Measurements from ENCODE around the gene ATL2. TPM values are rescaled to one million over a fixed set of nuclear protein-coding genes. Genes with fewer than 3 reads are reported as not detected.

ATL2 gene
- total and polyA plus RNA-seq, 8 donors, result 8.4 to 30.1 (median 19.2) TPM

DNA sequence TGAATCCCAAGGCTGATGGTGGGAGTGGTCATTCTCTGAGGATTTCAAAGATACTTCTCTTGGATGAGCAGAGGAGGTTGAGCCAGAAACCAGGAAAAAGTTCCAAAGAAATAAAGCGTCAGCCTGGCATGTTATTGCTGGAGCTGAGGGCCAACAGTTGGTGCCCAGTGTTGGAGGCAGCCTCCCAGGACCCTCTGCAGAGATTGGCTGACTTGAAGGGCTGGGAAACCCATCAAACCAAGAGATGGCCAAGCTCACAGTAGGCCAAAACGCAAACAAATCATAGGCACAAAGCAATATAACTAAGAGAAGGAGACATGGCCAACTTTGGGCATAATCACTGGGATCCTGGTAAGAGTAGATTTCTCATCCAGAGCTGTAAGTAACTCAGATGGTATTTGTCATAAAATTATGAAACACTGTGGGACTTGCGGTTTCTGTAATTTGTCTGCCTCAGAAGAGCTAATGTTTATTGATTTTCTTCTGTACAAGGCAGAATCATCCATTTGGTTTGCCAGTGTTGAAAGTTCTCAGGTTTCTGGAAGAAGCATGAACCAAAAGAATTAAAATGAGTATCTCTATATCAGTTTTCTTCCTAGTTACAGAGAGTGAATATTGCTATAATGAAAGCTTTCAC, 108.3 kb downstream of the ATL2 start:
- ATAC-seq, result no peak
- no peak for DNase-seq
- no peak overlapping the region for H3K27ac ChIP-seq
- no peak for FAIRE-seq
- no peaks in the 10 kb centered on the region for H3K36me3 ChIP-seq
- peaks cover 0 to 4% (median 0%) of the 10 kb centered on the region in 4 donors for H3K27me3 ChIP-seq
- no peak overlapping the region for H3K4me3 ChIP-seq
- 76 to 83% methylated on average over 3 of the region's 3 CpGs for WGBS, 2 donors
- TF ChIP-seq CTCF (IDR thresholded peaks at IDR 0.05), result no peak
- H3K4me1 ChIP-seq, result no peaks in the 10 kb centered on the region
- intact Hi-C loops (cut with DNase I), result no loop called here
- H3K9me3 ChIP-seq, result no peaks in the 10 kb centered on the region

GRCh38 chr2:38268001-38268400, 109.1 kb downstream of the ATL2 start:
- Histone ChIP-seq H3K4me1 (no peaks in the 10 kb centered on the region), H3K36me3 (no peaks in the 10 kb centered on the region), H3K4me3 (no peak overlapping the region), H3K27ac (no peak overlapping the region), H3K9me3 (no peaks in the 10 kb centered on the region), H3K27me3 (peaks cover 0 to 4% (median 0%) of the 10 kb centered on the region in 4 donors)
- FAIRE-seq (no peak), ATAC-seq (no peak), DNase-seq (no peak)
- intact Hi-C loops (cut with DNase I), result no loop called here
- 86 to 98% methylated on average over 2 of the region's 2 CpGs for WGBS, 2 donors
- TF ChIP-seq CTCF (IDR thresholded peaks at IDR 0.05), result no peak

- no peak overlapping the region for H3K27ac ChIP-seq
- ATAC-seq, result no peak
- no peaks in the 10 kb centered on the region for H3K4me1 ChIP-seq
- no peak overlapping the region for H3K4me3 ChIP-seq
- intact Hi-C loops (cut with DNase I), result no loop called here
- no peaks in the 10 kb centered on the region for H3K36me3 ChIP-seq
- DNase-seq, result no peak
- FAIRE-seq, result no peak
- no peaks in the 10 kb centered on the region for H3K9me3 ChIP-seq
- 85 to 87% methylated on average over 4 of the region's 4 CpGs for WGBS, 2 donors
- H3K27me3 ChIP-seq, result peaks cover 0 to 4% (median 0%) of the 10 kb centered on the region in 4 donors
- TF ChIP-seq CTCF (IDR thresholded peaks at IDR 0.05), result no peak
Measured at GRCh38 chr2:38267270-38267925, 109.7 kb downstream of the ATL2 start.

- intact Hi-C loops (cut with DNase I), result no loop called here
- H3K27ac ChIP-seq, result no peak overlapping the region
- 73 to 88% methylated on average over 3 of the region's 3 CpGs for WGBS, 2 donors
- ATAC-seq (no peak), DNase-seq (no peak), FAIRE-seq (no peak)
- no peak for TF ChIP-seq CTCF (IDR thresholded peaks at IDR 0.05)
- H3K27me3 ChIP-seq, result peaks cover 0 to 4% (median 0%) of the 10 kb centered on the region in 4 donors
- no peaks in the 10 kb centered on the region for H3K4me1 ChIP-seq
- H3K36me3 ChIP-seq, result no peaks in the 10 kb centered on the region
- H3K4me3 ChIP-seq, result no peak overlapping the region
- H3K9me3 ChIP-seq, result no peaks in the 10 kb centered on the region
Measured at GRCh38 chr2:38266382-38267061, 110.6 kb downstream of the ATL2 start.
